ENCODE results near the gene OVAAL.

- TF ChIP-seq CTCF (IDR thresholded peaks at IDR 0.05; ENCODE audit: low read depth, low read length, poor library complexity, severe bottlenecking), result no peak
- no peak for TF ChIP-seq EZH2phosphoT487 (IDR thresholded peaks at IDR 0.05; ENCODE audit: borderline replicate concordance, low read length)
These were observed 43.4 kb upstream of the OVAAL start for GRCh38 chr1:180515364-180515763.

Measured in DOHH2 (cell line).